ENCODE measurements around the gene RNU1-3.
"Not testable (repeated sequence)": the region's sequence is repeated elsewhere in the genome, so short reads cannot be mapped to it uniquely, and the experiment has no call there.

DNA sequence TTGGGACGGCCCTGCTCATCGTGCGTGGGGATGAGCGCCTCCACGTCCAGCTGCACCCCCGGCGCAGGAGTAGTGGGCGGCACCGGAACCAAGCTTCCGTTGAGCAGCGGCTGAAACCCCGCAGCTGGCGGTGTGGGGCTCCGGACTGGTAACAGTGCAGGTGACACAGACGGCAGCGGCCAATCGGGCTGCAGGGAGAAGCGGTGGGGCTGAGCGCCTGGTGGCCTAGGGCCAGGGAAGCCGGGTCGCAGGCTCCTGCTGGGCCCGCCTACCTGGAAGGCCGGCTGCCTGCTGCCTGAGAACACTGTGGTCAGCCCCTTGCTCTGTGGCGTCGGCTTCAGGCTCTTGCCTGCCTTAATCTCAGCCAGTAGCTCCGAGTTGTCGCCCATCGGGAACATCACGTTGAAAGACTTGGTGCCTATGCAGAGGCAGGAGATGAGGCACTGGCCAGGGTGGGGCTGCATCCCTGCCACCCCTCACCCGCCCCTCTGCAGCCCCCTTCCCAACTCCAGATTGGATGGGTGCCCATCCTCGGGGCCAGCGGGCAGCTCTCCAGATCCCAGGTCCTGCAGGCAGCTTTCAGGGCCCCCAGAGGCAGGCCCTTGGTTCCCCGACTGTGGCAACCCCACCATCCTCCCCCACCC lies 29.9 kb upstream of the RNU1-3 start:
- TF ChIP-seq, protein P1, sequence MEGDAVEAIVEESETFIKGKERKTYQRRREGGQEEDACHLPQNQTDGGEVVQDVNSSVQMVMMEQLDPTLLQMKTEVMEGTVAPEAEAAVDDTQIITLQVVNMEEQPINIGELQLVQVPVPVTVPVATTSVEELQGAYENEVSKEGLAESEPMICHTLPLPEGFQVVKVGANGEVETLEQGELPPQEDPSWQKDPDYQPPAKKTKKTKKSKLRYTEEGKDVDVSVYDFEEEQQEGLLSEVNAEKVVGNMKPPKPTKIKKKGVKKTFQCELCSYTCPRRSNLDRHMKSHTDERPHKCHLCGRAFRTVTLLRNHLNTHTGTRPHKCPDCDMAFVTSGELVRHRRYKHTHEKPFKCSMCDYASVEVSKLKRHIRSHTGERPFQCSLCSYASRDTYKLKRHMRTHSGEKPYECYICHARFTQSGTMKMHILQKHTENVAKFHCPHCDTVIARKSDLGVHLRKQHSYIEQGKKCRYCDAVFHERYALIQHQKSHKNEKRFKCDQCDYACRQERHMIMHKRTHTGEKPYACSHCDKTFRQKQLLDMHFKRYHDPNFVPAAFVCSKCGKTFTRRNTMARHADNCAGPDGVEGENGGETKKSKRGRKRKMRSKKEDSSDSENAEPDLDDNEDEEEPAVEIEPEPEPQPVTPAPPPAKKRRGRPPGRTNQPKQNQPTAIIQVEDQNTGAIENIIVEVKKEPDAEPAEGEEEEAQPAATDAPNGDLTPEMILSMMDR (conservative IDR thresholded peaks at IDR 0.05; ENCODE audit: low read length) = not testable (repeated sequence)
- not testable (repeated sequence) for TF ChIP-seq EZH2phosphoT487 (IDR thresholded peaks at IDR 0.05; ENCODE audit: borderline replicate concordance)
